Kasumi-1 (cell line): ENCODE results near the gene USP38.
"Not testable (repeated sequence)": the region's sequence is repeated elsewhere in the genome, so short reads cannot be mapped to it uniquely, and the experiment has no call there.

Experiments
- DNase-seq, 2 experiments: peaks; one replicate each; lab custom pipeline; 2025; lab: John Stamatoyannopoulos, UW

Gene USP38

DNA sequence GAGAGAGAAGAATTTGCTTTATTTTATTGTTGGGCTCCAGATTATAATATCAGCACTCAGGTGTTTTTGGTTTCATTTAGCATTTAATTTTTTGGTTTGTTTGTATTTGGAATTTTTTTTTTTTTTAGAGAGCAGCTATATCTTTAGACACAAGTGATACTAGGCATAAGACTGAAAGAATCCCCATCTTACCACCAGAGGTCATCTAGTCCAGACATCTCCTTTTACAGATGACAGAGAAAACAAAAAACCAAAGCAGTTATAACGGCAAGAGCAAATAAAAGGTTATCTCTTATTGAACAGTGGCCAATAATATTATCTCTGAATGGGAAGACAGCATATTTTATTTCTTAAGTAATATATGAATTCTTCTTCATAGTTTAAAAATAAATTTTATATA is 22.8 kb downstream of the USP38 start:
- peak; percentile 45 to 51 for DNase-seq

DNA sequence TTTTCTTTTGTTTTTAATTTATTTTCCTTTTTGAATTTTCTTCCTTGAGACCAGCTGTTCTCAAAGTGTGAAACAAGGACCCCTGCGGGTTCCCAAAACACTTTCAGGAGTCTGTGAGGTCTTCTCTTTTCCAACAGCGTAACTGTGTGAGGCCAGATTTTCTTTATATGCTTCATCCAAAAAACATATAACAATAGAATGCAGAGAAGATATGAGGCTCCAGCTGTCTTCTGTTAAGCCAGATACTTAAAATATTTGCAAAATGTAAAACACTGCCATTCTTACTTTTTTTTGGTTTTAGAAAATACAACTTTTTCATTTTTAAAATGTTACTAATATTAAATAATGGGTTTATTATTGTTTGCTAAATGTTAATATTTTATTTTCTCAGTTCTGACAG is 27.8 kb downstream of the USP38 start:
- DNase-seq, result no peak

DNA sequence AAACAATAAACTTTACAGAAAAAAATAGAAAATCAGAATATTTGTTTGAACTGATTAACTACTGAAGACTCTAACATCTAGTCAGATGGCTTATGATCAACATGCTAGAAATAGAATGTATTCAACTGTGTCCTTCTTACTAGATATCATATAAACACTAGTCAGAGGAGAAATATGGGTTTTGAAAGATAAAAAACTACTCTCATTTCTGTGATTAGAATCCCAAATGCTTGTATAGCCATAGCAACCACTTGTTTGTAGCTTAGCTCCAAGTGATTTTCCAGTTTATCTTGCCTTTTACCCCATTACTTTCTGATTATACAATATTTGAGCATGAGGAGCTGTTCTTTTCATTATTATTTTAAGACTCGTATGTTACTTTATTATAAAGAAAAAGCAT is 31.2 kb downstream of the USP38 start:
- no peak for DNase-seq

DNA sequence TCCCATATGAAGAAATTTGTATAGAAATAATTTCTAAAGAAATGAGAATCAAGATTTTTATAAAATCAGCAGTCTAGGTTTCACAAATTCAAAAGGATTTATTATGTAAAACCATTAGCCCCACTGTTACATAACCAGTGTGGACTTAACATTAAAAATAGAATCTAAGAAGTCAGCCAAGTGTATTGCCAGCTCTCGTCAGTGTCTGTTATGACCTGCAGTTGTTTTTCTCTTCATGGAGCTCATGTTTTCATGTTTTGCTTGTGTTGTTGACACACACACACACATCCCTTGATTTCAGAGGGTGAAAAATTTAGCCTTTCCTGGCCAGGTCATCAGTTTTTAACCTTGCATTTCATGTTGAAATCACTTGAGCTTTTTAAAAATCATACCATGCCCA is 39.5 kb downstream of the USP38 start:
- DNase-seq, result no peak

DNA sequence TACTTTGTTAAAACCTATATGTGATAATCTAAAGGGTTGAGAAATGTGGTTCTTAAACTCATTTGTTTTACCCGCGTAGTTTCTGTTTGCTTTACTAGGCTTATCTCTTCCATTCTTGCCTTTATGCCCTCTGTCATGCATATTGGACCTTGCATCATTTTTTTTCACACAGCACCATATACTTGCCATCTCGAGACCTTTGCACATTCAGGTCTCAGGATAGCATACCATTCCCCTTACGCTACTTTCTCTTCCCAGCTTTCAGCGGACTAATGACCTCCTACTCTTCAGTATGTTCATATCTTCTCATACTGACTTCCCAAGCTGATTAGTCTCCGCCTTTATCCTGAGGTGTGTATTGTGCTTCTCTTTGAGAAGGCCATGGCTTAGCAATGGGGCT is 40.5 kb downstream of the USP38 start:
- DNase-seq, result no peak

DNA sequence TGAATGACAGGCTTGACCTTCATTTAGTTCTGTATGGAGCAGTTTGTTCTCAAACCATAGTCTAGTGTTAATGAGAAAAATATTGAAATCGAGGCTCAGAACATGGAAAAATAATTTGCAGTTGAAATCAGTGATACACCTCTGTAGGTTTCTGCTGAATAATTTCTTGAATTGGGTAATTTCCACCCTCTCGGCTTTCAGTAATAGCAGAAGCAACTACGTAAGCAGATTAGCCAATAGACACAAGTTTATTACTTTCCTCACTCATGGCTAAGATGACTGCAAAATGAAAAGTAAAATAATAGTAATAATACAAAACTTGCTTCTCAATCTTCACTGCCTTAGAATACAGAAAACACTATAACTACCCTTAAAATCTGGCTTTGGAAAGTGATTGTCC is 46.0 kb downstream of the USP38 start:
- no peak for DNase-seq

DNA sequence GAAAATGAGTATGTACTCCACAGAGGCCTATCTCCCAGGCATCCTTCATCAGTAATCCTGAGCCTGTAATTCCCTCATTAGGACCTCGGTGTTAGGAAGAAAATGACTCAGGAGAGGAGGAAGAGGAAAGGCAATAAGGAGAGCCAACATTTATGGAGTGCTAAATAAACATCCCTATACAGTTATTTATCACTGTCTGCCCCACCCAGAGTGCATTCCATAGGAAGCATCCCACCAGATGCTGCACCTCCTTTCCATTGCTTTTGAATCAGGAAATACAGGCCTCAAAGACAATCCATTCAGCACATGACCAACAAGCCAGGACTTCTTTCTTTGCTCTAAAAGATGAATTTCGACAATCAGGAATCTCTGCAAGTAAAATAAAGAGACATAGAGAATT is 47.6 kb downstream of the USP38 start:
- no peak for DNase-seq

DNA sequence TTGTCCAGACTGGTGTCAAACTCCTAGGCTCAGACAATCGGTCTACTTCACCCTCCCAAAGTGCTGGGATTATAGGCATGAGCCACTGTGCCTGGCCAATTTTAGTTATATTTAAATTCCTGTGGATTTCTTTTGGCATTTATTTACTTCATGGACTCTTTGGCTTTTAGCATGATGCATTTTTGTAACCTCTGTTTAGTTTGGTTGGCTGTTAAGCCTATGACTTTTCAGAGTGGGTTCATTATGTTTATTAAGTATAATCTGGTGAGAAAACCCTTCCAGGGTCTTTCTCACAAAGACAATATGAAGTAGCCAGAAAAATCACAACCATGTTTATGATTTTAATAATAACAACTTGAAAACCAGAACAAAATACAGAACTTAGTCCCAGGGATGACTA is 49.4 kb downstream of the USP38 start:
- no peak for DNase-seq

DNA sequence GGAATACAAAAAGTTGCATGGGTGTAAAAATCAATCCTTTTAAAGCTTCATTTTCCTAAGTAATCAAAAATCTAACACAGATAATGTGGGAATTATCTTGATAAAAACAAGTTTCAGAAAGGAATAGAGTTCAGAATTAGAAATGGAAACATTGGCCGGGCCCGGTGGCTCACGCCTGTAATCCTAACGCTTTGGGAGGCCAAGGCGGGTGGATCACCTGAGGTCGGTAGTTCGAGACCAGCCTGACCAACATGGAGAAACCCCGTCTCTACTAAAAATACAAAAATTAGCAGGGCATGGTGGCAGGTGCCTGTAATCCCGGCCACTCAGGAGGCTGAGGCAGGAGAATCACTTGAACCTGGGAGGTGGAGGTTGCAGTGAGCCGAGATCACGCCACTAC is 52.5 kb downstream of the USP38 start:
- not testable (repeated sequence) for DNase-seq

DNA sequence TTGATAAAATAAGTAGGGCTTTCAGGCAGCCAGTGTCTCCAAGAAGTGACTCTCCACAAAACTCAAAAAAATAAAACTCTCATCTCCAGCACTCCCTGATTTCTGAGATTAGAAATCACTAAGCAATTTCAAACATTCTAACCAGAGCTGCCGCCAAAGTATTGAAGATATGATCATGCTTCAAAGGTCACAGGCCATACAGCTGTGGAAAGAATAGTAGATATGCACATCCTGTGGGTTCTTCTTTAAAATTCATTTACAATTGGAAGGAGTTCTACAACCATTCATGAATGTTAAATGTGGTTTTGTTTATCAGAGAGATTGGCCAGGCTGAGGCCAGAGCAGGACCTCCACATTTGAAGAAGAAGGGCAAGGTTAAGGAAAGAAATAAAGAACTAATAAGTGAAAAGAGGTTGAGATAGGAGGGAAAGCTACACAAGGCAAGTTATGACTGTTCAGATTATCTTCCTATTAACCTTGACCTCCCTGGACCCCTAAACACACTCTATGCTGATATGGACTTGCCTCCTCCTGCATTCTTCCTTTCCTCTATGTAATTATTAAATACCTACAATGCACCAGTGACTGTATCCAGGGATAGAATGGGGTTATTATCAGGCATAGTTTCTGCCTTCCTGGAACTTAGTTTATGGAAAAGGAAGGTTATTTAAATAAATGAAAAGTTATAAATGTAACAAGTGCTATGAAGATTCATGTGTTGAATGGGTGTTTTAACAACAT is 56.4 kb downstream of the USP38 start:
- DNase-seq, result no peak

DNA sequence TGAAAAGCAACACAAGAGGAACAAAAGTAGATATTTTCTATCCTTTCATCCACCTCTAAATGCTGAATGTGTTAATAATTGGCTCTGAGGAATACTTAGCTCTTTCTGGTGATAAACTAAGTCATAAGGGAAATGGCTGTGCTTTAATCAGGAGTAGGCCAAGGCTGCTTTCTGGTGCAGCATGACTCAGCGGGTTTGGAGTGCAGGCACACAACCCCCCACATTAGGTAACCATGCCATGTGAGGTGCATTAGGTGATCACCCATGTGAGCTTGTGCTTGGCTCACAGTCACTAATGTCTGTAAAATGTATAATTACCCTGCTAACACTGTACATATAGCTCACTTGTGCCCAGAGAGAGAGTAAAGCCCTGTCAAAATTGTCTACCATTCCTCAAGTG is 57.2 kb downstream of the USP38 start:
- no peak for DNase-seq

DNA sequence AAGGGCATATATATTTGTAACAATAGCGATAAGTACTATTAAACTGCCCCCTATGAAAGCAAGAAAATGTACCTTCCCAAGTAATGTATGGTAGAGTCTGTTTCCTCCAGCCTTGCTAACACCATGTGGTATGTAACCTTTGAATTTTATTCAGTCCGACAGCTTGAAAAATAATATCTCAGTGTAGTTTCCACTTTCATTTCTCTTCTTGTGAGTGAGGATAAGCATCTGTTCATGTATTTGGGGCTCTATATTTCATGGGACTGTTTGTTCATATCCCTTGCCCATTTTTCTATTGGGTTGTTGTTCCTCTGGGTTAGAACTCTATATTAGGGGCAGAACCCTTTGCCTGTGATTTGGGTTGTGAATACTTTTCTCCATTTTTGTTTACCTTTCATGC is 58.3 kb downstream of the USP38 start:
- no peak for DNase-seq

DNA sequence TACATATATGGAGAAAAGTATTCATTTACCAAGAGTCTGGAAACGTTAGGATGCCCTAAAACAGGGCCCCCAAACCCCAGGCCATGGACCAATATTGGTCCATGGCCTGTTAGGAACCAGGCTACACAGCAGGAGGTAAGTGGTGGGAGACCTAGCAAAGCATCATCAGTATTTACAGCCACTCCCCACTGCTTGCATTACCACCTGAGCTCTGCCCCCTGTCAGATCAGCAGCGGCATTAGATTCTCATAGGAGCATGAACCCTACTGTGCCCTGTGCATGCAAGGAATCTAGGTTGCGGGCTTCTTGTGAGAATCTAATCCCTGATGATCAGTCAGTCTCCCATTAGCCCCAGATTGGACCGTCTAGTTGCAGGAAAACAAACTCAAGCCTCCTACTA is 62.3 kb downstream of the USP38 start:
- DNase-seq, result no peak

DNA sequence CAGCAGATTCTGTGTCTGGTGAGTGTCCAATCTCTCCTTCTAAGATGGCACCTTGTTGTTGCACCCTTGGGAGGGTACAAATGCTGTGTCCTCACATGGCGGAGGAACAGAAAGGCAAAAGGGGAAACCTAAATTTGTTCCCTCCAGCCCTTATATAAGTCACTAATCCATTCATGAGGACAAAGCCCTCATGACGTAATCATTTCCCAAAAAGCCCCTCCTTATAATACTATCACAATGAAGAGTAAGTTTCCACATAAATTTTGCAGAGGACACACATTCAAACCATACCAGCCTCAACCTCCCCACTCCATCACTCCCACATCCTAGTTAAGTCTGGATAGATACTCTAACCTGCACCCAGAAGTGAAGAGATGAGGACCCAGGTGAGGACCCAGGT is 63.1 kb downstream of the USP38 start:
- DNase-seq, result no peak

DNA sequence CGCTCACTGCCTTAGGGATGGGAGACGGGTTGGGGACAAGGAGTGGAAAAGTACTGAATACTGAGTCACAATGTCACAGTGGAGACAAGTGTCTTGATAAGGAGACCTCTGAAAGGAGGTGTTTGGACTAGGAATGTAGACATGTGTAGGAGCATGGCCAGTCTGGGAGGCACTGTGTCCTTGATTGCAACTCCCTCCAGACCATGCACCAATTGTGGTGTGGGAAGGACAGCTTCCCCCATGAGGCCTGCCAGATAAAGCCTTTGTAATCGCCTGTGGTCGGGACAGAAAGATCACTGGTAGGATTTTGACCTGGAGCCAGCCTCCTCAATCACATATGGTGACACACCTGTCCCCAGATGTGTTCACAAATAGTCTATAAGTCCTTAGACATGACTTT is 64.1 kb downstream of the USP38 start:
- DNase-seq, result no peak

DNA sequence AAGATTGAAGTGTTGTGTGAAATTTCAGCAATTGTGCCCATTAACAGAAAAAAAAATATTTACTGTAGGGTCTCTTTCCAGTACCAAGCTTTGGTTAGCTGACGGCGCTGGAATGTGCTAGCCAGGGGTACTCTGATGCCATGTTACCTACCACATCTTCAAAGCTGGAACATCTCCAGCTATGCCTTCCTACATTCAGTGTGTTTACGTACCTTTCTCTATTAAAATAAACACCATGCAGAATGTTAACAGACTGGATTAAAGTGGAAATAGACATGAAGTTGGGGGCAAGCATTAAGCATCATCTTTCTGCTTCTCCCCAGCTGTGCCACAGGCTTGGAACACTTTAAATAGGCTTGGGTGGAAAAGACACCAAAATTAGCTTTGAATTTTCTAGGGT is 65.9 kb downstream of the USP38 start:
- no peak for DNase-seq

DNA sequence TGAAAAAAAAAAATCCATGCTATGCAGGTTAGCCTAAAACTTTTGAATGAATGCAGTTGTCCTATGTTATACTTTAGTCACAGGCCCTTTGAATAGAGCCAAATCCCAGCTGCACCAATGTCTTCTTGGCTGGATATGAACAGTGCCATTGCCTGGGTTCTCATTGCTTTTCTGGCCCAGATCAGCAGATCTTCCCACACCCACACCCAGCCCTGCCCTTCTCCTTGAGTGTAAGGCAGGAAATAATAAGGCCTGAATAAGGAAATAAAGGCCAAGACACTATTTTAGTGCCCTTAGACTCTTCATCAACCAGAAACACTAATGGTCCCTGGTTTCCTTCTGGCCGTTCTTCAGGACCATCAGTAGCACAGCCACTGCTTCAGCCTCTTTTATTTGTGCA is 66.6 kb downstream of the USP38 start:
- no peak for DNase-seq

DNA sequence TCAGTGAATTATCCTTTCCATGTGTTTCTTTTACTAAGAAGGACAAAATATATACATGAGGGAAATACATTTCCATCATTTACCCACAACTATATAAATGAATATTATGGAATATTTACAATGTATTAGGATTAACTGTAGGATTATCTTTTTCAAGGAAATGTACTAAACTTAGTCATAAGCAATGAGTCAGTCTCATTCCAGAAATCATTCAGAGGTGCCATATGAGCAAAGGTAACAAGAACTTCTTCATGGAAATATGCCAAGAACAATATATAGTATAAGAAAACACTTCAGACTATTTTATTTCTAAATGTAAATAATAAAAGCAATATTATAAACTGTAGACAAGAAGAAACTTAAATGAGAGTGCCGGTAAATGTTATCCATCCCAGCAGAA is 67.1 kb downstream of the USP38 start:
- no peak for DNase-seq

DNA sequence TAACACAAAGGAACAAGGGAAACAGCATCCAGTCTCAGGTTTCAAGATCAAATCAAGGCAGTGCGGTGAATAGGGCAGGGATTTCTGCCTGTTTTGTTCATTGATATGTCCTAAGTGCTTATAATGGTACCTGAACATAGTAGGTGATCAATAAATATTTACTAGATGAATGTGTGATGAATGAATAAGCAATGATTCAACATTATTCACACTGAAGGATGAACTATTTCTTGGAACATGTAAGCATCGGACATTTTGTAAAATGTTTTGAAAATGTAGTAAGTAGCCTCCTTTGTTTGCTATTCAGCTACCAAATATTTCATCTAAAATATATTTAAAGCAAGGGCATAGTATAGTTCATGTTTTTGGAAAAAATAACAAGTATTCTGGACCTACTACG is 67.8 kb downstream of the USP38 start:
- no peak for DNase-seq

DNA sequence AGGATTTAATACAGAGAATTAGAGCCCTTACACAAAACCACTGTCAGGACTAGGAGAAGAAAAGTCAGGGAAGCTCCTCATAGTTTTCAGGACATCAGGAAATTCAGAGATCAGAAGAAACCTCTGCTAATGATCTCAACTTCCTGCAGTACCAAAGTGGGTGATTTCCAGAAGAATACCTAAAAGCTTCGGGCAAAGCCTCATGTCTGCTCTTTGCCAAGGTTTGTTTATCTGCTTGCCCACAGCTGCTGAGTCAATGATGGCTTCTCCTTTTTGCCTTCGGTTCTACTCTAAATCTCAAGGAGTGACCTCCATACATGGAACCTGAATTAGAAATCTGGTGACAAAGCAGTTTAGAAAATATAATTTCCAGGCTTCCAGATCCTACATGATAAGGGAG is 68.4 kb downstream of the USP38 start:
- DNase-seq, result no peak

DNA sequence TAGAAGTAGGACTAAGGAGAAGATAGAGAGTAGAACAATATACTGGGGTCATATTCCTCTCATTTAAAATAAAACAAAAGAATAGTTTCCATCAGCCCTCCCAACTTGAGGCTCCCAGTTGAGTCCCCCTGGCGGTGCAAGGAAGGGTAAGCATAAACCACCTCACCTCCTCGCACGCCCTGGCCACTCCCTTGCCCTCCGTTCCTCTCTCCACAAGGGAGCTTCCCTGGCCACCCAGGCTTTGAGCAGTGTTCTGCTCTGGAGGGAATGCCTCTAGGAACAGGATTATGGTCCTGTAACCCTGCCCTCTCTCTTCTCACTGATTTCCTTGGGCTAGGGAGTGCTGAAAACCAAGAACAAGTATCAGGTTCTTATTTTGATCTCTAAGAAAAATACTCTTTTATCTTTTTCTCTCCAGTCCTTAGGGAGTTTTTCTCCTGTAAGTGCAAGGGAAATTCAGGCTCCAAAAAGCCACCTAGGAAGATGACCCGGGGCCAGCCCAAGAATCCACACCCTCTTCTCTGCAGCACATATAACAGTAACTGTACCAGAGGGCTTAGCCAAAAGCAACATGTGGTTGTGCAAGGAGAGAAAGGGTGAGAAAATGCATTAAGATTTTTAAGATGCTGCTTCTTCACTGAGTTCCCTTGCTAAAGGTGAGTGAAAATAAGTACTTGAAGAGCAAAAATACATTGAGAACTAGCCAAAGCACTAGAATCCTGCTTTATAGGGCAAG is 69.9 kb downstream of the USP38 start:
- no peak for DNase-seq

DNA sequence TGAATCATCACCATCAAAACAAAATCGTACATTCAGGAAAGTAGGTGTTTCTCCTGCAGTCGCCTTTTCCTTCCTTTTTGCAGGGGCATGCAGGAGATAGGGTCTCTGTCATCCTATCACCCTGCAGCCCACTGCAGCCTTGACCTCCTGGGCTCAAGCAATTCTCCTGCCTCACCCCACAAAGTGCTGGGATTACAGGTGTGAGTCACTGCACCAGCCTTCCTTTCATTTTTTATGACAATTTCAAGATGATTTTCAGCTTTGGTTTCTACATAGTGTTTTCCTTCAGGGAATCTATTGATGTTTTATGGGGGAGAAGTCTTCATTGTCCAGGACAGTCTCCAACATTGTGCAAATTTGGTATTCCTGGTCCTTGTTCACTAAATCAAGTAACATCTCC is 71.7 kb downstream of the USP38 start:
- DNase-seq, result no peak

DNA sequence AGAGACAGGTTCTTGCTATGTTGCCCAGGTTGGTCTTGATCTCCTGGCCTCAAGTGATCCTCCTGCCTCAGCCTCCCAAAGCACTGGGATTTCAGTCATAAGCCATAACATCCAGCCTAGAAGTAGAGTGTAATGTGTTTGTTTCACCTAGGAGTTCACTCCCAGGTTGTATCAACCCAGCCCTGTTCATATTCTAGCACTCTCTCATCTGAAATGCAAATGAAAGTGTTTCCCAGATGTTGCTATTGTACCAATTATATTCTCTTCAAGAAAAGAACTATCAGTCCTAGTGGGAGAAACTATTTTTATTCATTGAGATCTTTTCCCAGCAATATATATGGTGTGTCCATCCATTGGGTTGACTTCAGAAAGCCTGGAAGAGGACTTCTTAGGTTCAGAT is 72.6 kb downstream of the USP38 start:
- no peak for DNase-seq

DNA sequence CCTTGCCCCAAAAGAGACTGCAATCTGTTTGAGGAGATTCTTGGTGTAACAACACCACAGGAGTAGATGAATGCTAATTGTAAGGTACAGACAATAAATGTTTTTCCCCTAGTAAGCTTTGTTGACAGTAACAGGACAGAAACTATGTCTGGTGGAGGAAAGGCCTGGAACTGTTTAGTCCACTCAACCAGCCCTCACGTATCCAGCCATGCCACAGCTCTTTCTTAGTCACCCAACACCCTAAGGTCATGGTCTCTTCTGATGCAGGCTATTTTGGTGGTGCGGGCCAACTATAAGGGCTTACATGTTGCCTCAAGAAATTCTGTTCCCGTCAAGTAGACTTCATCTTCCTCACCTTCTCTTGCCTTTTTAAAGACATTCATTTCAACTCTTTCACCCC is 76.0 kb downstream of the USP38 start:
- DNase-seq, result no peak
